ENCODE measurements around the gene KCND2. TPM values are rescaled to one million over a fixed set of nuclear protein-coding genes. Genes with fewer than 3 reads are reported as not detected.

KCND2 gene
- total and polyA plus RNA-seq, 2 of the 8 experiments (the other 6 are each of a cell fraction or from before 2014, with no cell fraction given) = 4.6 to 7.7 TPM

- TF ChIP-seq CHD2 (IDR thresholded peaks at IDR 0.05; ENCODE audit: low read length) = no peak
- no peak for TF ChIP-seq HDAC2 (IDR thresholded peaks at IDR 0.05; ENCODE audit: borderline replicate concordance in 1 of 2, low read depth in 2 of 2, low read length in 2 of 2)
Observed at GRCh38 chr7:120732256-120732655, 459.3 kb downstream of the KCND2 start (continued).
